ENCODE measurements around the gene KRT7.

- TF ChIP-seq CTCF (conservative IDR thresholded peaks at IDR 0.05; ENCODE audit: low read length) (no peak), EZH2phosphoT487 (IDR thresholded peaks at IDR 0.05; ENCODE audit: borderline replicate concordance, low read depth, low read length) (no peak)
Measured at GRCh38 chr12:52205612-52206303, 27.3 kb upstream of the KRT7 start.
